ENCODE data around the gene GRB10.
A peak's percentile ranks its signal among the peaks of the same experiment; 100 is the strongest.

The GRB10 gene

GRCh38 chr7:50766106-50766848 is 16.4 kb downstream of the GRB10 start:
- in situ Hi-C loops (cut with HindIII; ENCODE audit: low pct_unique_long_range_greater_than_20kb, low sequenced_read_pairs), result no loop called here
- DNase-seq (ENCODE audit: low read depth in 1 of 2, low spot score in 1 of 2), result no peak
- TF ChIP-seq JUND (IDR thresholded peaks at IDR 0.05; ENCODE audit: low read depth), result no peak

GRCh38 chr7:50762337-50762736 is 20.4 kb downstream of the GRB10 start:
- no peak for TF ChIP-seq JUND (IDR thresholded peaks at IDR 0.05; ENCODE audit: low read depth)
- in situ Hi-C loops (cut with HindIII; ENCODE audit: low pct_unique_long_range_greater_than_20kb, low sequenced_read_pairs), result no loop called here

GRCh38 chr7:50761713-50762112 is 21.0 kb downstream of the GRB10 start:
- no peak for DNase-seq (ENCODE audit: low read depth in 1 of 2, low spot score in 1 of 2)
- no peak for TF ChIP-seq JUND (IDR thresholded peaks at IDR 0.05; ENCODE audit: low read depth)
- in situ Hi-C loops (cut with HindIII; ENCODE audit: low pct_unique_long_range_greater_than_20kb, low sequenced_read_pairs), result no loop called here

More at GRCh38 chr7:50762337-50762736, 20.4 kb downstream of the GRB10 start:
- no peak for DNase-seq (ENCODE audit: low read depth in 1 of 2, low spot score in 1 of 2)

- in situ Hi-C loops (cut with HindIII; ENCODE audit: low pct_unique_long_range_greater_than_20kb, low sequenced_read_pairs), result no loop called here
Observed at GRCh38 chr7:50757703-50758390, 24.8 kb downstream of the GRB10 start.

GRCh38 chr7:50756180-50756579 is 26.5 kb downstream of the GRB10 start:
- in situ Hi-C loops (cut with HindIII; ENCODE audit: low pct_unique_long_range_greater_than_20kb, low sequenced_read_pairs), result no loop called here
- DNase-seq (ENCODE audit: low read depth in 1 of 2, low spot score in 1 of 2), result no peak
- TF ChIP-seq JUND (IDR thresholded peaks at IDR 0.05; ENCODE audit: low read depth), result no peak

More at GRCh38 chr7:50757703-50758390, 24.8 kb downstream of the GRB10 start:
- no peak for DNase-seq (ENCODE audit: low read depth in 1 of 2, low spot score in 1 of 2)
- TF ChIP-seq JUND (IDR thresholded peaks at IDR 0.05; ENCODE audit: low read depth), result no peak

GRCh38 chr7:50754684-50755083 is 28.0 kb downstream of the GRB10 start:
- in situ Hi-C loops (cut with HindIII; ENCODE audit: low pct_unique_long_range_greater_than_20kb, low sequenced_read_pairs), result no loop called here
- DNase-seq (ENCODE audit: low read depth in 1 of 2, low spot score in 1 of 2), result no peak
- TF ChIP-seq JUND (IDR thresholded peaks at IDR 0.05; ENCODE audit: low read depth), result no peak

GRCh38 chr7:50754241-50754640 is 28.5 kb downstream of the GRB10 start:
- in situ Hi-C loops (cut with HindIII; ENCODE audit: low pct_unique_long_range_greater_than_20kb, low sequenced_read_pairs), result no loop called here
- no peak for DNase-seq (ENCODE audit: low read depth in 1 of 2, low spot score in 1 of 2)

GRCh38 chr7:50752422-50752821 is 30.3 kb downstream of the GRB10 start:
- no peak for TF ChIP-seq JUND (IDR thresholded peaks at IDR 0.05; ENCODE audit: low read depth)
- in situ Hi-C loops (cut with HindIII; ENCODE audit: low pct_unique_long_range_greater_than_20kb, low sequenced_read_pairs), result no loop called here
- DNase-seq (ENCODE audit: low read depth in 1 of 2, low spot score in 1 of 2), result peak in 1 of 2 experiments; percentile 44

More at GRCh38 chr7:50754241-50754640, 28.5 kb downstream of the GRB10 start:
- no peak for TF ChIP-seq JUND (IDR thresholded peaks at IDR 0.05; ENCODE audit: low read depth)

GRCh38 chr7:50751146-50751545 is 31.6 kb downstream of the GRB10 start:
- TF ChIP-seq JUND (IDR thresholded peaks at IDR 0.05; ENCODE audit: low read depth), result no peak
- in situ Hi-C loops (cut with HindIII; ENCODE audit: low pct_unique_long_range_greater_than_20kb, low sequenced_read_pairs), result no loop called here
- DNase-seq (ENCODE audit: low read depth in 1 of 2, low spot score in 1 of 2), result no peak

- in situ Hi-C loops (cut with HindIII; ENCODE audit: low pct_unique_long_range_greater_than_20kb, low sequenced_read_pairs), result no loop called here
- no peak for DNase-seq (ENCODE audit: low read depth in 1 of 2, low spot score in 1 of 2)
- no peak for TF ChIP-seq JUND (IDR thresholded peaks at IDR 0.05; ENCODE audit: low read depth)
Observed at GRCh38 chr7:50749896-50750295, 32.8 kb downstream of the GRB10 start.

GRCh38 chr7:50748472-50748871 is 34.2 kb downstream of the GRB10 start:
- DNase-seq (ENCODE audit: low read depth in 1 of 2, low spot score in 1 of 2), result no peak
- no peak for TF ChIP-seq JUND (IDR thresholded peaks at IDR 0.05; ENCODE audit: low read depth)
- in situ Hi-C loops (cut with HindIII; ENCODE audit: low pct_unique_long_range_greater_than_20kb, low sequenced_read_pairs), result no loop called here

- TF ChIP-seq JUND (IDR thresholded peaks at IDR 0.05; ENCODE audit: low read depth), result no peak
- in situ Hi-C loops (cut with HindIII; ENCODE audit: low pct_unique_long_range_greater_than_20kb, low sequenced_read_pairs), result no loop called here
- no peak for DNase-seq (ENCODE audit: low read depth in 1 of 2, low spot score in 1 of 2)
Observed at GRCh38 chr7:50745835-50746234, 36.9 kb downstream of the GRB10 start.

- no peak for DNase-seq (ENCODE audit: low read depth in 1 of 2, low spot score in 1 of 2)
Observed at GRCh38 chr7:50745336-50745735, 37.4 kb downstream of the GRB10 start.

More at GRCh38 chr7:50745336-50745735, 37.4 kb downstream of the GRB10 start:
- in situ Hi-C loops (cut with HindIII; ENCODE audit: low pct_unique_long_range_greater_than_20kb, low sequenced_read_pairs), result no loop called here
- no peak for TF ChIP-seq JUND (IDR thresholded peaks at IDR 0.05; ENCODE audit: low read depth)

Data from T47D (cell line).